H9 (cell line): ENCODE measurements around the gene HLA-DOA. TPM values are rescaled to one million over a fixed set of nuclear protein-coding genes. Genes with fewer than 3 reads are reported as not detected.

Source experiments
- DNase-seq: peaks from one replicate; pipeline ENCODE4 v3.0.0-alpha.2; 2017
- H2AFZ ChIP-seq: one replicate; pipeline ENCODE4 v1.6.1; 2013; ENCODE audit warnings: mild to moderate bottlenecking, low read length, control low read depth, moderate library complexity
- H2AK5ac ChIP-seq: 2 replicates; pipeline ENCODE4 v1.6.1; 2013; ENCODE audit warnings: low read length, control low read depth, mixed read lengths; ENCODE audit not compliant: insufficient read length
- H2BK120ac ChIP-seq: one replicate; pipeline ENCODE4 v1.6.1; 2013; ENCODE audit warnings: low read depth, mild to moderate bottlenecking, low read length, control low read depth, inconsistent platforms; ENCODE audit not compliant: poor library complexity, severe bottlenecking
- H2BK12ac ChIP-seq: 2 replicates; pipeline ENCODE4 v1.6.1; 2013; ENCODE audit warnings: low read length, control low read depth, mixed read lengths, low read depth; ENCODE audit not compliant: insufficient read length
- H2BK15ac ChIP-seq: 2 replicates; pipeline ENCODE4 v1.6.1; 2013; ENCODE audit warnings: low read depth, low read length, control low read depth
- H2BK20ac ChIP-seq: one replicate; pipeline ENCODE4 v1.6.1; 2013; ENCODE audit warnings: low read depth, mild to moderate bottlenecking, low read length, control low read depth, inconsistent platforms; ENCODE audit not compliant: poor library complexity, severe bottlenecking
- H2BK5ac ChIP-seq: 2 replicates; pipeline ENCODE4 v1.6.1; 2013; ENCODE audit warnings: low read length, control low read depth, mixed read lengths; ENCODE audit not compliant: insufficient read length
- H3K14ac ChIP-seq: 2 replicates; pipeline ENCODE4 v1.6.1; 2013; ENCODE audit warnings: low read length, control low read depth; ENCODE audit not compliant: insufficient read depth
- H3K18ac ChIP-seq: 2 replicates; pipeline ENCODE4 v1.6.1; 2013; ENCODE audit warnings: low read depth, mild to moderate bottlenecking, mixed read lengths, low read length, control low read depth; ENCODE audit not compliant: insufficient read length
- H3K23ac ChIP-seq: 2 replicates; pipeline ENCODE4 v1.6.1; 2013; ENCODE audit warnings: low read length, control low read depth, mixed read lengths, low read depth; ENCODE audit not compliant: insufficient read length
- H3K23me2 ChIP-seq: 2 replicates; pipeline ENCODE4 v1.6.1; 2013; ENCODE audit warnings: low read depth, mild to moderate bottlenecking, mixed read lengths, low read length, control low read depth; ENCODE audit not compliant: insufficient read length, poor library complexity, severe bottlenecking
- H3K27ac ChIP-seq: 2 replicates; pipeline ENCODE4 v1.5.1; 2013; ENCODE audit warnings: low read length, control low read depth, mixed read lengths, low read depth; ENCODE audit not compliant: insufficient read length
- H3K27me3 ChIP-seq: 2 replicates; pipeline ENCODE4 v1.6.1; 2013; ENCODE audit warnings: low read length, control low read depth, inconsistent platforms; ENCODE audit not compliant: insufficient read depth
- H3K4ac ChIP-seq: 2 replicates; pipeline ENCODE4 v1.6.1; 2013; ENCODE audit warnings: low read depth, mild to moderate bottlenecking, control low read depth, inconsistent platforms, low read length, moderate library complexity
- H3K4me1 ChIP-seq: 2 replicates; pipeline ENCODE4 v1.6.1; 2013; ENCODE audit warnings: low read length, control low read depth, inconsistent platforms; ENCODE audit not compliant: insufficient read depth
- H3K4me2 ChIP-seq: 2 replicates; pipeline ENCODE4 v1.6.1; 2013; ENCODE audit warnings: low read length, control low read depth, mixed read lengths; ENCODE audit not compliant: insufficient read length, insufficient read depth
- H3K56ac ChIP-seq: 2 replicates; pipeline ENCODE4 v1.6.1; 2013; ENCODE audit warnings: low read depth, mild to moderate bottlenecking, mixed read lengths, low read length, control low read depth; ENCODE audit not compliant: insufficient read length
- H3K79me1 ChIP-seq: 2 replicates; pipeline ENCODE4 v1.6.1; 2013; ENCODE audit warnings: low read depth, mild to moderate bottlenecking, moderate library complexity, low read length, control low read depth, inconsistent platforms; ENCODE audit not compliant: insufficient read depth, poor library complexity, severe bottlenecking
- H3K79me2 ChIP-seq: 2 replicates; pipeline ENCODE4 v1.6.1; 2013; ENCODE audit warnings: low read length, control low read depth, inconsistent platforms; ENCODE audit not compliant: insufficient read depth
- H3K9ac ChIP-seq: 2 replicates; pipeline ENCODE4 v1.6.1; 2013; ENCODE audit warnings: low read length, control low read depth, mixed read lengths; ENCODE audit not compliant: insufficient read length; ENCODE audit errors: extremely low read depth
- H3K9me3 ChIP-seq: one replicate; pipeline ENCODE4 v1.6.1; 2013; ENCODE audit warnings: low read depth, low read length, inconsistent platforms; ENCODE audit not compliant: control insufficient read depth
- H3T11ph ChIP-seq: one replicate; pipeline ENCODE4 v1.6.1; 2013; ENCODE audit warnings: mild to moderate bottlenecking, low read length, control low read depth, inconsistent platforms
- H4K20me1 ChIP-seq: one replicate; pipeline ENCODE4 v1.6.1; 2013; ENCODE audit not compliant: control insufficient read depth, insufficient read length, insufficient read depth
- H4K5ac ChIP-seq: 2 replicates; pipeline ENCODE4 v1.6.1; 2013; ENCODE audit warnings: low read depth, mild to moderate bottlenecking, mixed read lengths, low read length, control low read depth; ENCODE audit not compliant: insufficient read length
- H4K8ac ChIP-seq: replicated peaks from 2 replicates; pipeline ENCODE4 v1.6.1; 2013; ENCODE audit warnings: low read length, control low read depth, mixed read lengths, low read depth; ENCODE audit not compliant: insufficient read length
- H4K91ac ChIP-seq: 2 replicates; pipeline ENCODE4 v1.6.1; 2013; ENCODE audit warnings: low read depth, mild to moderate bottlenecking, moderate library complexity, mixed read lengths, low read length, control low read depth; ENCODE audit not compliant: insufficient read length
- H3K27ac Mint-ChIP-seq, 3 experiments: 2 replicates in 2 of 3; 3 replicates in 1 of 3; pipeline ENCODE4 v1.8.0; 2020 to 2021; ENCODE audit warnings: mixed read lengths in 3 of 3, mild to moderate bottlenecking in 1 of 3, moderate library complexity in 1 of 3
- H3K27me3 Mint-ChIP-seq: 2 replicates; pipeline ENCODE4 v1.8.0; 2021; ENCODE audit warnings: low read depth, mild to moderate bottlenecking, moderate library complexity, mixed read lengths
- H3K36me3 Mint-ChIP-seq, 3 experiments: 2 replicates in 2 of 3; 3 replicates in 1 of 3; pipeline ENCODE4 v1.8.0; 2020 to 2021; ENCODE audit warnings: low read depth in 3 of 3, mixed read lengths in 3 of 3; ENCODE audit not compliant: insufficient read depth in 1 of 3
- H3K4me1 Mint-ChIP-seq, 2 experiments: 2 replicates each; pipeline ENCODE4 v1.8.0; 2020; ENCODE audit warnings: mixed read lengths in 2 of 2
- H3K4me3 Mint-ChIP-seq, 2 experiments: 2 replicates in 1 of 2; 3 replicates in 1 of 2; pipeline ENCODE4 v1.8.0; 2020 to 2021; ENCODE audit warnings: mild to moderate bottlenecking in 2 of 2, mixed read lengths in 2 of 2, moderate library complexity in 1 of 2
- H3K9me3 Mint-ChIP-seq, 2 experiments: 2 replicates in 1 of 2; 3 replicates in 1 of 2; pipeline ENCODE4 v1.8.0; 2020; ENCODE audit warnings: mild to moderate bottlenecking in 2 of 2, mixed read lengths in 2 of 2, moderate library complexity in 1 of 2
- CTCF ChIP-seq: fragments of 200-600 bp; sonication (generic); conservative IDR thresholded peaks from 3 replicates; pipeline ENCODE4 v1.8.0; 2021; ENCODE audit warnings: antibody characterized with exemption, mild to moderate bottlenecking
- WGBS: extraction: QIAGEN DNeasy Blood & Tissue Kit; methylation state at CpG from one replicate; pipeline ENCODE4 v1.1.7; 2013; ENCODE audit warnings: missing lambda C conversion rate, low lambda C conversion rate, mixed read lengths; ENCODE audit not compliant: insufficient read length; ENCODE audit errors: extremely low coverage; 5-methylcytosine and 5-hydroxymethylcytosine counted together
- total RNA-seq: library from RNA; stranded (reverse); gene quantifications from 2 replicates; pipeline ENCODE4 v1.2.1, GENCODE V29; 2021

The HLA-DOA gene
- total RNA-seq, 1 experiment from 2014 or later = 15.6 TPM

- no peaks in the 10 kb centered on the region for H4K20me1 ChIP-seq
- no peak overlapping the region for H3K27ac Mint-ChIP-seq
- no peak overlapping the region for H2BK12ac ChIP-seq
- H3K9me3 ChIP-seq = no peaks in the 10 kb centered on the region
- no peak overlapping the region for H3K56ac ChIP-seq
- no peak overlapping the region for H4K8ac ChIP-seq
- H2BK20ac ChIP-seq = no peak overlapping the region
- H3K4me2 ChIP-seq = no peak overlapping the region
- H3K4me1 Mint-ChIP-seq = peaks cover 9% of the 10 kb centered on the region in 2 experiments
- H3K23me2 ChIP-seq = no peaks in the 10 kb centered on the region
- no peak overlapping the region for H3K18ac ChIP-seq
- H3K4me3 Mint-ChIP-seq = no peak overlapping the region
- no peak overlapping the region for H3K23ac ChIP-seq
- no peak overlapping the region for H3K4ac ChIP-seq
- no peaks in the 10 kb centered on the region for H3K27me3 ChIP-seq
- no peaks in the 10 kb centered on the region for H3K79me2 ChIP-seq
- DNase-seq = no peak
- H4K5ac ChIP-seq = no peak overlapping the region
- no peaks in the 10 kb centered on the region for H3K79me1 ChIP-seq
- no peak for TF ChIP-seq CTCF
- H3K4me1 ChIP-seq = no peaks in the 10 kb centered on the region; the same call in 1 of the 2 replicates
- no peak overlapping the region for H3K27ac ChIP-seq
- H2AFZ ChIP-seq = no peak overlapping the region
- no peak overlapping the region for H3K9ac ChIP-seq
- no peak overlapping the region for H3T11ph ChIP-seq
- H2AK5ac ChIP-seq = no peak overlapping the region
- no CpG with 5 or more reads among the region's 6 CpGs for WGBS
- H3K9me3 Mint-ChIP-seq = peaks cover 18 to 26% of the 10 kb centered on the region in 2 experiments
- H3K27me3 Mint-ChIP-seq = peaks cover 3% of the 10 kb centered on the region; the same call in 1 of the 2 replicates
- H3K36me3 Mint-ChIP-seq = peaks cover 0 to 21% (median 11%) of the 10 kb centered on the region in 3 experiments; a peak in 5 of 7 replicates
- no peak overlapping the region; the same call in 1 of the 2 replicates for H2BK15ac ChIP-seq
- no peak overlapping the region for H3K14ac ChIP-seq
- no peak overlapping the region for H2BK5ac ChIP-seq
- H2BK120ac ChIP-seq = no peak overlapping the region
- no peak overlapping the region for H4K91ac ChIP-seq
Measured at GRCh38 chr6:33057222-33058150, 48.1 kb upstream of the HLA-DOA start.
